ENCODE measurements around the gene MUCL1.

MUCL1 gene

DNA sequence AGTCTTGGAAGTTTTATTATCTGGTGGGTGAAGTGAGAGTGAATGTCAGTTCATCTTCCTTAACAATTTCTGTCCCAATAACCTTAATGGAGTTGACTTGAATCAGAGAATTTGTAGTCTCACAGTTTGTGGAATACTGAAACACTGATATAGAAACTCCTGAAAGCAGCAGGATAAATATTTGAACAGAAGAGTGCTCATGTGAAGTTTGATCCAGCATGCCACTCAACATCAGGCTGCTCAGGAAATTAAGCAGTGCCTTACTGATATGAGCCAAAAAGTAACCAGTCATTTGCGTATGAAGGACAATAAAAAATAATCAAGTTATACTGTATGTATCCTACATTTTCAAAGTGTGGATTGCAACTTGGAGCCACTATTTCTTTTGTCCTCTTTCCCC lies 15.7 kb downstream of the MUCL1 start:
- TF ChIP-seq CTCF (conservative IDR thresholded peaks at IDR 0.05): no peak
- no peak overlapping the region for H3K27ac ChIP-seq

GRCh38 chr12:54870617-54871016 lies 16.3 kb downstream of the MUCL1 start:
- H3K27ac ChIP-seq: no peak overlapping the region
- TF ChIP-seq CTCF (conservative IDR thresholded peaks at IDR 0.05): no peak

DNA sequence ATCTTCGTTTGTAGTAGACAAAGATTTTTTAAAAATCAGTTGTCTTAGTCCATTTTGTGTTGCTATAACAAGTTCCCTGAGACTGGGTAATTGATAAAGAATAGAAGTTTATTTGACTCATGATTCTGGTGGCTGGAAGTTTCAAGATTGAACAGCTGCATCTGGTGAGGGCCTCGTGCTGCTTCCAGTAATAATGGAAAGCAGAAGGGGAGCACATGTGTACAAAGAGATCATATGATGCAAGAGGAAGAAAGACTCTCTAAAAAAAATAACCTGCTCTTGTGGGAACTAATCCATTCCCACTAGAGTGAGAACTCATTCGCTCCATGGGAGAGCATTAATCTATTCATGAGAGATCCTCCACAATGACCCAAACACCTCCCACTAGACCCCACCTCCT lies 24.8 kb downstream of the MUCL1 start:
- TF ChIP-seq CTCF (conservative IDR thresholded peaks at IDR 0.05): no peak
- H3K27ac ChIP-seq: no peak overlapping the region

DNA sequence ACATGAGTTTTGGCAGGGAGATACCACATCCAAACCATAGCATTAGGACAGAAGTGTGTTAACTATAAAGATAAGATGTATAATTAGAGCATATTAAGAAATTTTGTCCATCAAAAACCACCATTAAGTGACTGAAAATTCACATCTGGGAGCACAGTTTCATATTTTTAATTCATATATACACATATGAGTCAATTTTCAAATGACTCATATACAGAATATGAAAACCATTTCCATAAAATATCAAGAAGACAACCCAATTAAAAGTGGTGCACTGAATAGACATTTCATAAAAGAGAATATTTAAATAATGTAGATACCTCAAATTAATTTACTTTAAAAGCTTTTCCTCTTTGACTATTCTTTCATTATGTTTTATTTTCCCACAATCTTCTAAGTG lies 25.3 kb downstream of the MUCL1 start:
- no peak for TF ChIP-seq CTCF (conservative IDR thresholded peaks at IDR 0.05)
- H3K27ac ChIP-seq: no peak overlapping the region

- H3K27ac ChIP-seq: peak overlapping the region; percentile 63
- no peak for TF ChIP-seq CTCF (conservative IDR thresholded peaks at IDR 0.05)
These were observed 27.8 kb downstream of the MUCL1 start for GRCh38 chr12:54882079-54882478.

- H3K27ac ChIP-seq: peak overlapping the region; percentile 63
These were observed 28.3 kb downstream of the MUCL1 start for GRCh38 chr12:54882597-54882996.

- H3K27ac ChIP-seq: peak overlapping the region; percentile 95; the same call in 1 of the 2 replicates
These were observed 34.1 kb downstream of the MUCL1 start for GRCh38 chr12:54888428-54888827.

DNA sequence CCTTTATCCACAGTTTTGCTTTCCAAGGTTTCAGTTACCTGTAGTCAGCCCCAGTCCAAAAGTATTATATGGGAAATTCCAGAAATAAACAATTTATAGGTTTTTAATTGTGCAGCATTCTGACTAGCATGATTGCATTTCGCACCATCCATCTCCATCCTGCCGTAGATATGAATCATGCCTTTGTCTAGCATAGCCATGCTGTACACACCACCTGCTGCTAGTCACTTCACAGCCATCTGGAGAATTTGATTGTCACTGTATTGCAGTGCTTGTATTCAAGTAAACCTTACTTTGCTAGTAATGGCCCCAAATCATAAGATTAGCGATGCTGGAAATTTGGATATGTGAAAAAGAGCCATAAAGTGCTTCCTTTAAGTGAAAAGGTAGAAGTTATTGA lies 36.0 kb downstream of the MUCL1 start:
- no peak for TF ChIP-seq CTCF (conservative IDR thresholded peaks at IDR 0.05)
- H3K27ac ChIP-seq: peak overlapping the region; percentile 95

Data from VCaP (cell line).